WERI-Rb-1 (cell line): Measurements from ENCODE around the gene ATAD3B.
"Not testable (repeated sequence)": the region's sequence is repeated elsewhere in the genome, so short reads cannot be mapped to it uniquely, and the experiment has no call there.

Experiments used
- DNase-seq: peaks from one replicate; pipeline ENCODE4 v3.0.0-alpha.2; 2020
- H3K27ac ChIP-seq: fragments of 250-450 bp; sonication (Bioruptor Pico); 2 replicates; pipeline ENCODE4 v1.5.1; 2020; ENCODE audit warnings: mild to moderate bottlenecking, moderate library complexity
- H3K27me3 ChIP-seq: fragments of 250-450 bp; sonication (Bioruptor Pico); 2 replicates; pipeline ENCODE4 v1.5.1; 2021; ENCODE audit warnings: mild to moderate bottlenecking, low read depth, moderate library complexity; ENCODE audit not compliant: insufficient read depth, severe bottlenecking
- H3K36me3 ChIP-seq: fragments of 250-450 bp; sonication (Bioruptor Pico); 2 replicates; pipeline ENCODE4 v1.5.1; 2020; ENCODE audit warnings: mild to moderate bottlenecking, moderate library complexity
- H3K4me3 ChIP-seq: 2 replicates; pipeline ENCODE4 v1.5.1; 2011; ENCODE audit warnings: low read depth, mild to moderate bottlenecking, control low read depth, low read length
- H3K9me3 ChIP-seq: fragments of 250-450 bp; sonication (Bioruptor Pico); 2 replicates; pipeline ENCODE4 v1.5.1; 2021; ENCODE audit warnings: mild to moderate bottlenecking, moderate library complexity; ENCODE audit not compliant: severe bottlenecking
- CTCF ChIP-seq: IDR thresholded peaks from 2 replicates; pipeline ENCODE4 v1.5.1; 2011; ENCODE audit warnings: low read depth, mild to moderate bottlenecking, control low read depth, inconsistent platforms, low read length

The ATAD3B gene

GRCh38 chr1:1521331-1521730, 49.8 kb downstream of the ATAD3B start:
- Histone ChIP-seq H3K27me3 (no peaks in the 10 kb centered on the region), H3K9me3 (no peaks in the 10 kb centered on the region), H3K36me3 (peaks cover 50% of the 10 kb centered on the region), H3K4me3 (no peak overlapping the region), H3K27ac (no peak overlapping the region)
- no peak for DNase-seq
- TF ChIP-seq CTCF = no peak

DNA sequence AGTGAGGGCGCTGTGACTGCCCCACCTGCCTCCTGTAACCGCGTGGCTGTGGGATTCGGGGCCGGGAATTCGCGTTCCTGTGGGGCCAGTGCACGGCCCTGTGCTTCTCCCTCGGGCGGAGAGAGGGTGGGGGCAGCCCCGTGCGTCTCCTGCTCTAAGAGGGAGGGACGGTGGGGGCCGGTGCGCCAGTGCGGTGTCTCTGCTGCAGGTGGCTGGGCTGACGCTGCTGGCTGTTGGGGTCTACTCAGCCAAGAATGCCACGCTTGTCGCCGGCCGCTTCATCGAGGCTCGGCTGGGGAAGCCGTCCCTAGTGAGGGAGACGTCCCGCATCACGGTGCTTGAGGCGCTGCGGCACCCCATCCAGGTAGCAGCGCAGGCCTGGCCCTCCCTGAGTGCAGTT, 51.0 kb downstream of the ATAD3B start:
- H3K9me3 ChIP-seq, H3K27ac ChIP-seq, H3K4me3 ChIP-seq, DNase-seq, H3K27me3 ChIP-seq: not testable (repeated sequence)
- H3K36me3 ChIP-seq = peaks cover 48% of the 10 kb centered on the region

DNA sequence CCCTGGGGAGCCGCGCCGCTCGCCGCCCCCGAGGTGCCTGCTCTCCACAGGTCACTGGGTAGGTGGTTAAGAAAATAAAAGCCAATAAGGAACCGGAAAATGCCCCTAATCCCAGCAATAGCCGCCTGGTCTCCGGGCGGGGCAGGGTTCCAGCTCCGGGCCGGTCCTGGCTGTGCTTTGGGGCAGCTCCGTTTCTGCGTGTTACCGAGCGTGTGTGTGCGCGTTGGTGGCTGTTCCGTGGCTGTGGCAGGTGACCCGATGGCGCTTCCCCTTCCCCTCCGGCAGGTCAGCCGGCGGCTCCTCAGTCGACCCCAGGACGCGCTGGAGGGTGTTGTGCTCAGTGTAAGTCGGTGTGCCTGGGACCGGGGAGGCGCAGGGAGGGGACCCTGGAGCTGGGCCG, 51.7 kb downstream of the ATAD3B start:
- not testable (repeated sequence) for H3K9me3 ChIP-seq, H3K27ac ChIP-seq, DNase-seq, H3K4me3 ChIP-seq, H3K27me3 ChIP-seq
- peaks cover 46% of the 10 kb centered on the region for H3K36me3 ChIP-seq

- H3K27ac ChIP-seq, H3K9me3 ChIP-seq, H3K4me3 ChIP-seq, DNase-seq, H3K27me3 ChIP-seq: not testable (repeated sequence)
- peaks cover 49% of the 10 kb centered on the region for H3K36me3 ChIP-seq
These were observed 52.1 kb downstream of the ATAD3B start for GRCh38 chr1:1523651-1524050.

GRCh38 chr1:1524750-1525383, 53.3 kb downstream of the ATAD3B start:
- peaks cover 57% of the 10 kb centered on the region for H3K36me3 ChIP-seq
- not testable (repeated sequence) for H3K9me3 ChIP-seq, DNase-seq, H3K27ac ChIP-seq, H3K27me3 ChIP-seq, H3K4me3 ChIP-seq

DNA sequence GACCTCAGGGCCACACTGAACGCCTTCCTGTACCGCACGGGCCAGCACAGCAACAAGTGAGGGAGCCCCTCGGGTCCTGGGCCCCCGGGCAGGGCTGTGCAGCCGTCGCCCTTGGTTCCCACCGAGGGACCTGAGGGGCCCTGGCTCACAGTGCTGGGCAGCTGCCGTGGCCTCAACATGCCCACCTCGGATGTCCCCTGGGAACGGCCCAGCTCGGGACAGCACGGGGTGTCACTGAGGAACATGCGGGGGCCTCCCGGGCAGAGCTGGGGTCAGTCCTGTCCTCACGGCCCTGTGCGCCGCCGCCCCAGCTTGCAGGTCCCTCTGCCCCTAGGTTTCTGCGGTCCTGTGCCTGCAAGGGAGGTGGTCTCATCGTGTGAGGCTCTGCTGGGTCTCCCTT, 54.9 kb downstream of the ATAD3B start:
- H3K27ac ChIP-seq, DNase-seq, H3K27me3 ChIP-seq, H3K4me3 ChIP-seq: not testable (repeated sequence)
- Histone ChIP-seq H3K36me3 (peaks cover 56% of the 10 kb centered on the region), H3K9me3 (peaks cover 13% of the 10 kb centered on the region)

GRCh38 chr1:1527092-1527816, 55.7 kb downstream of the ATAD3B start:
- no peak for TF ChIP-seq CTCF
- peaks cover 52% of the 10 kb centered on the region for H3K36me3 ChIP-seq
- peaks cover 14% of the 10 kb centered on the region for H3K9me3 ChIP-seq
- no peak overlapping the region for H3K27ac ChIP-seq
- no peaks in the 10 kb centered on the region for H3K27me3 ChIP-seq
- no peak overlapping the region for H3K4me3 ChIP-seq
- no peak for DNase-seq

- H3K36me3 ChIP-seq = peaks cover 47% of the 10 kb centered on the region
- H3K4me3 ChIP-seq = no peak overlapping the region
- no peaks in the 10 kb centered on the region for H3K27me3 ChIP-seq
- no peak for DNase-seq
- TF ChIP-seq CTCF = no peak
- peaks cover 14% of the 10 kb centered on the region for H3K9me3 ChIP-seq
- no peak overlapping the region for H3K27ac ChIP-seq
These were observed 57.0 kb downstream of the ATAD3B start for GRCh38 chr1:1528301-1529267.
